Iris pigment epithelial cell (primary cell): Measurements from ENCODE around the gene GSTA5.
"Not testable (repeated sequence)": the region's sequence is repeated elsewhere in the genome, so short reads cannot be mapped to it uniquely, and the experiment has no call there.

ENCODE experiments used
- DNase-seq: peaks from one replicate; pipeline ENCODE4 v3.0.0-alpha.2; 2011; ENCODE audit warnings: low read depth

Gene GSTA5

DNA sequence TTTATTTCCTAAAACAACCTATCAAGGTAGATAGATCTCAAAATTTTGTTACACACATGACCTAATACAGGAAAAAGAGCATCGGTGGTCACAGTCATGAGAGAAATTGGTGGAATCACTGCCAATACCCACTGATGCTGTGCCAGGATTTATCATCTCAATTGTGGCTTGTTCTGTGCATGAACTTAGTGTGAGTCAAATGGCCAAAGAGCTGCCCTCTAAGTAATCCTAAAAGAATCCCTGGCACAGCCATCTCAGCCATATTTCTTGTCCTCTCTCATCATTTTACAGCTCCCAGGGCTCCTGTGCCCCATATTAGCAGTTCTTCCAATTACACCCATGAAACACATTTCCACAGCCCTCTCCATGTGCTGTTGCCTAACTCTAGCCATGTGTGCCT lies 6.1 kb downstream of the GSTA5 start:
- no peak for DNase-seq

DNA sequence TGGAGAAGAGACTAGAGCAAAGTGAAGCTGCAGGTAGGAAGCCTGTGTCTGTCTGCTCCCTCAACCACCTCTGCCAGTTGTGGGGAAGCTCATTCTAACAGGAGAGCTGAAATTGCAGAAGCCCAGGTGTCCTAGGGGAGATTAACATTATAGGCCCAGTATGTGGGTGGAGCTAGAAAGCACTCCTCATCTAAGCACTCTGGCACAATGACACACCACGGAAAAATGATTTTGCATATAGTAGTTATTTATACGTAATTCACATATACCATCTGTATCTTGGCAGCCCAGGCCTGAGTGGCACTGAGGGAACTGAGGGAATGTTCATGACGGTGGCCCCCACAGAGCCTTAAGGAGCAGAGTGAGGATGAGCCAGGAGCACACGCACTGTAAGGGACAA lies 9.7 kb downstream of the GSTA5 start:
- not testable (repeated sequence) for DNase-seq

GRCh38 chr6:52829046-52829817 lies 11.4 kb downstream of the GSTA5 start:
- DNase-seq: no peak

DNA sequence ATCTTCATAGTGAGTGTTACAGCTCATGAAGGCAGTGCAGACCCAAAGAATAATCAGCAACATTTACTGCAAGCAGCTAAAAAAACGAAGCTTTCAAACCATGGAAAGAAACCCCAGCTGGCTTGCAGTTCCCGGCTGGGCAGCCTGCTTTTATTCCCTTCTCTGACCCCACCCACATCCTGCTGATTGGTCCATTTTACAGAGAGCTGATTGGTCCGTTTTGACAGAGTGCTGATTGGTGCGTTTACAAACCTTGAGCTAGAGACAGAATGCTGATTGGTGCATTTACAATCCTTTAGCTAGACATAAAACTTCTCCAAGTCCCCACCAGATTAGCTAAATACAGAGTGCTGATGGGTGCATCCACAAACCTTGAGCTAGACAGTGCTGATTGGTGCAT lies 12.0 kb downstream of the GSTA5 start:
- DNase-seq: not testable (repeated sequence)

- DNase-seq: not testable (repeated sequence)
Observed at GRCh38 chr6:52827073-52827783, 13.4 kb downstream of the GSTA5 start.

GRCh38 chr6:52826513-52826912 lies 14.1 kb downstream of the GSTA5 start:
- no peak for DNase-seq

DNA sequence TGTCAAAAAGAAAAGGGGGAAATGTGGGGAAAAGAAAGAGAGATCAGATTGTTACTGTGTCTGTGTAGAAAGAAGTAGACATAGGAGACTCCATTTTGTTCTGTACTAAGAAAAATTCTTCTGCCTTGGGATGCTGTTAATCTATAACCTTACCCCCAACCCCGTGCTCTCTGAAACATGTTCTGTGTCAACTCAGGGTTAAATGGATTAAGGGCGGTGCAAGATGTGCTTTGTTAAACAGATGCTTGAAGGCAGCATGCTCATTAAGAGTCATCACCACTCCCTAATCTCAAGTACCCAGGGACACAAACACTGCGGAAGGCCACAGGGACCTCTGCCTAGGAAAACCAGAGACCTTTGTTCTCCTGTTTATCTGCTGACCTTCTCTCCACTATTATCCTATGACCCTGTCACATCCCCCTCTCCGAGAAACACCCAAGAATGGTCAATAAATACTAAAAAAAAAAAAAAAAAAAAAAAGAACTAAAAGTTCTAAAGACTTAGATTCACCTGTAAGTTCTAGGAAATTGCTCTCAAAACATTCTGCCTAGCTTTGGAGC lies 14.6 kb downstream of the GSTA5 start:
- not testable (repeated sequence) for DNase-seq

GRCh38 chr6:52825270-52825793 lies 15.3 kb downstream of the GSTA5 start:
- DNase-seq: not testable (repeated sequence)

DNA sequence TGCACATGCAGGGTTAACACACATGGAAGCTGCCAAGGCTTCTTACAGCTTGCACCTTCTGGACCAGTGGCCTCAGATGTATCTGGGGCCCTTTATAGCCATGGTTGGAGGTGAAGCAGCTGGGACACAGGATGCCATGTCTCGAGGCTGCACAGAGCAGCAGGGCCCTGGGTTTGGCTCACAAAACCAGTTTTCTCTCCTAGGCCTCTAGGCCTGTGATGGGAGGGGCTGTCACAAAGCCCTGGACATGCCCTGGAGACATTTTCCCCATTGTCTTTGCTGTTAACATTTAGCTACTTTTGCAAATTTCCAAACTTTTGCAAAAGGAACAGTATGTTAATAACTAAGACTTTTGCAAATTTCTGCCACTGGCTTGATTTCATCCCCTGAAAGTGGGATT lies 18.8 kb downstream of the GSTA5 start:
- DNase-seq: no peak

DNA sequence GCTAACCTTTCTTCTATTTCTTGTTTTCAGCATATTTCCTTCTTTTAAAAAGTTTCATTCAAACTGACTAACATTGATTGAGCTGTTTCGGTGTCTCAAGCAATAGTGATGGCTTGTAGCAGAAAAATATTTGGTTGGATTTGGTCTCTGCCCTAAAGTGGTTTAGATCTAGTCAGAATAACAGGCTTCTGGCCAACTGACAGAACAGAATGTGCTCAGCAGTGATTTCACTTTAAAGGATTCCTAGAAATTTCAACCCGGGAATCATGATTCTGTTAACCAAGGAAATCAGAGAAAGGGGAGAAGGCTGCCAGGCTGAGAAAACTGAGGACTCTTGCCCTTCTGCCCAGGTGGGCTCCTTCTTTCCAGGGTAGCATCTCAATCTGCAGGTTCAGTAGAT lies 20.4 kb downstream of the GSTA5 start:
- DNase-seq: peak; percentile 58

GRCh38 chr6:52815167-52816092 lies 25.2 kb downstream of the GSTA5 start:
- DNase-seq: peak; percentile 33

GRCh38 chr6:52814545-52814944 lies 26.1 kb downstream of the GSTA5 start:
- not testable (repeated sequence) for DNase-seq

DNA sequence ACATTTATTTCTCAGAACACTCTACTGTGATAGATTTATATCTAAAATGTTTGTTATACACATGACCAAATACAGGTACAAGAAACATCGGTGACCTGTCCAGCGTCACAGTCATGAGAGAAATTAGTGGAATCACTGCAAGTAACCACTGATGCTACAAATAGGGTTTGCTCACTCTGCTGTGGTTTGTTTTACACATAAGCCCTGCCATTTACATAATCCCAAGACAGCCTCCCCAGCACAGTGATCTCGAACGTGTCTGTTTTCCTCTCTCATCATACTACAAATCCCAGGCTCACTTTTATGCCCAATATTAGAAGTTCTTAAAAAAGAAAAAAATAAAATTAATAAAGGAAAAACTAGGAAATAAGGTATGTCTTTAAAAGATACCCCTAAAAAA lies 30.8 kb downstream of the GSTA5 start:
- not testable (repeated sequence) for DNase-seq

DNA sequence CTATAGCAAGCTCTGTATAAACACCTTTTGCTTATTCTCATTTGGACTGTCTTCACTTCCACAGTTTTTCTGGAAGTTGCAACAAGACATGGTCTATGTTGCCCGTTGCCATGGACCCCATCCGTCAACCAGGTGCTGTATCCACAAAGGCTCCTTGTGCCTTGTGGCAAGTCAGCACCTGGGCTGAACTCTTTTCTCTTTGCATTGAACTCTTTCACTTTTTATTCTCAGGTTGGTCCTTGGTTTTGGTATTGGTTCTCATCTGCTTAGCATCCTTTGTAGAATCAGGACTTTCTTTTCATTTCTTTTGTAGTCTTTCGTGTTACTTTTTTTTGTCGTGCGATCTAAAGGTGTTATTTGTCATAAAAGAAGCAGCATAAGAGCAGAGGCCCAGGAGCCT lies 32.0 kb downstream of the GSTA5 start:
- DNase-seq: no peak

- not testable (repeated sequence) for DNase-seq
Observed at GRCh38 chr6:52803668-52804255, 36.9 kb downstream of the GSTA5 start, which contains the start of gene GSTA1. Gene GSTA1, minus strand, starts transcription at chr6:52803816. Its CDS starts 4,549 bp downstream, at chr6:52799267.

- no peak for DNase-seq
Observed at GRCh38 chr6:52802806-52803205, 37.8 kb downstream of the GSTA5 start.

GRCh38 chr6:52801188-52801841 lies 39.3 kb downstream of the GSTA5 start:
- DNase-seq: no peak

- DNase-seq: peak; percentile 39
Observed at GRCh38 chr6:52799272-52799671, 41.3 kb downstream of the GSTA5 start.

GRCh38 chr6:52794366-52794765 lies 46.2 kb downstream of the GSTA5 start:
- not testable (repeated sequence) for DNase-seq

GRCh38 chr6:52790861-52791260 lies 49.8 kb downstream of the GSTA5 start:
- no peak for DNase-seq

DNA sequence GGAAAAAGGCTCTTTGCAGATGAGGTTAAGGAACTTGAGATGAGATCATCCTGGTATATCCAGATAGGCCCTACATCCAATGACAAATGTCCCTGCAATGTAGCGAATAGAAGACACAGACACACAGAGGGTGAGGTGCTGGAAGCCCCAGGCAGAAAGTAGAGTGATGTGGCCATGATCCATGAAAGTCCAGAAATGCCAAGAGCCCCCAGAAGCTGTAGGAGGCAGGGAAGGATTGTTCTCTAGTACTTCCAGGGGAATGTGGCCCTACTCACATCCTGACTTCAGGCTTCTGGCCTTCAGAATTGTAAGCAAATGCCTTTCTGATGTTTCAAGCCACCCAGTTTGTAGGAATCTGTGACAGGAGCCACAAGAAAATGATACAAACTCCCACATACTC lies 51.0 kb downstream of the GSTA5 start:
- not testable (repeated sequence) for DNase-seq
